GM23338 (cell line): ENCODE results near the gene RAP1GAP2. TPM values are rescaled to one million over a fixed set of nuclear protein-coding genes. Genes with fewer than 3 reads are reported as not detected.

Experiments
- ATAC-seq: fragments of 200-7000 bp; cut with Tn5 transposase; 3 replicates; pipeline ENCODE4 v1.9.1; 2020
- DNase-seq: peaks from one replicate; pipeline ENCODE4 v3.0.0-alpha.2; 2015; ENCODE audit warnings: low spot score
- H2AFZ ChIP-seq: fragments of 200-600 bp; sonication (generic); 2 replicates; pipeline ENCODE4 v1.8.0; 2016; ENCODE audit warnings: antibody characterized with exemption, mild to moderate bottlenecking, moderate library complexity
- H3F3A ChIP-seq: fragments of 200-600 bp; sonication (generic); replicated peaks from 2 replicates; pipeline ENCODE4 v1.8.0; 2017; ENCODE audit warnings: antibody characterized with exemption, mixed run types, low read depth
- H3K27ac ChIP-seq: fragments of 200-600 bp; sonication (generic); 2 replicates; pipeline ENCODE4 v1.6.1; 2016; ENCODE audit warnings: low read depth
- H3K27me3 ChIP-seq: fragments of 200-600 bp; sonication (generic); 2 replicates; pipeline ENCODE4 v1.8.0; 2016; ENCODE audit warnings: mild to moderate bottlenecking, mixed run types, moderate library complexity; ENCODE audit not compliant: insufficient read depth
- H3K36me3 ChIP-seq: fragments of 200-600 bp; sonication (generic); 2 replicates; pipeline ENCODE4 v1.8.0; 2016; ENCODE audit warnings: mild to moderate bottlenecking; ENCODE audit not compliant: insufficient read depth
- H3K4me1 ChIP-seq: fragments of 200-600 bp; sonication (generic); 2 replicates; pipeline ENCODE4 v1.8.0; 2016; ENCODE audit warnings: mild to moderate bottlenecking, moderate library complexity; ENCODE audit not compliant: insufficient read depth
- H3K4me2 ChIP-seq: fragments of 200-600 bp; sonication (generic); 2 replicates; pipeline ENCODE4 v1.7.1; 2017; ENCODE audit warnings: mixed run types
- H3K4me3 ChIP-seq: fragments of 200-600 bp; sonication (generic); 2 replicates; pipeline ENCODE4 v1.6.1; 2016; ENCODE audit warnings: mixed run types
- H3K79me2 ChIP-seq: fragments of 200-600 bp; sonication (generic); replicated peaks from 2 replicates; pipeline ENCODE4 v1.8.0; 2017; ENCODE audit warnings: mild to moderate bottlenecking; ENCODE audit not compliant: insufficient read depth
- H3K9me2 ChIP-seq: fragments of 200-600 bp; sonication (generic); 2 replicates; pipeline ENCODE4 v1.8.0; 2017; ENCODE audit not compliant: insufficient read depth
- H4K20me1 ChIP-seq: fragments of 200-600 bp; sonication (generic); replicated peaks from 2 replicates; pipeline ENCODE4 v1.8.0; 2017; ENCODE audit warnings: mild to moderate bottlenecking; ENCODE audit not compliant: insufficient read depth
- H3K27ac Mint-ChIP-seq: 2 replicates; pipeline ENCODE4 v1.8.0; 2020; ENCODE audit warnings: inconsistent platforms, mild to moderate bottlenecking, moderate library complexity, mixed read lengths
- H3K27me3 Mint-ChIP-seq: 3 replicates; pipeline ENCODE4 v1.8.0; 2022; ENCODE audit warnings: low read depth, mild to moderate bottlenecking, moderate library complexity, mixed read lengths, inconsistent platforms; ENCODE audit not compliant: insufficient read depth, poor library complexity
- H3K36me3 Mint-ChIP-seq: 3 replicates; pipeline ENCODE4 v1.8.0; 2021; ENCODE audit warnings: low read depth, mild to moderate bottlenecking, inconsistent platforms, moderate library complexity, mixed read lengths
- H3K4me1 Mint-ChIP-seq: 3 replicates; pipeline ENCODE4 v1.8.0; 2020; ENCODE audit warnings: mild to moderate bottlenecking, inconsistent platforms, mixed read lengths
- H3K4me3 Mint-ChIP-seq: 3 replicates; pipeline ENCODE4 v1.8.0; 2021; ENCODE audit warnings: moderate library complexity, mild to moderate bottlenecking, inconsistent platforms, mixed read lengths
- H3K9me3 Mint-ChIP-seq: 3 replicates; pipeline ENCODE4 v1.8.0; 2020; ENCODE audit warnings: moderate library complexity, mild to moderate bottlenecking, inconsistent platforms, mixed read lengths
- CREB1 ChIP-seq: fragments of 250-450 bp; sonication (Bioruptor Pico); IDR thresholded peaks from 2 replicates; pipeline ENCODE4 v1.5.0; 2020; ENCODE audit warnings: low read depth, mild to moderate bottlenecking, moderate library complexity
- ETS1 ChIP-seq: IDR thresholded peaks from 2 replicates; pipeline ENCODE4 v1.6.1; 2016; ENCODE audit warnings: antibody characterized with exemption
- EZH2 ChIP-seq: fragments of 200-600 bp; sonication (generic); IDR thresholded peaks from one replicate; pipeline ENCODE4 v1.8.0; 2017; ENCODE audit warnings: antibody characterized with exemption, mild to moderate bottlenecking, low read depth; ENCODE audit not compliant: unreplicated experiment
- EZH2phosphoT487 ChIP-seq: fragments of 200-600 bp; sonication (generic); IDR thresholded peaks from one replicate; pipeline ENCODE4 v1.8.1; 2018; ENCODE audit warnings: antibody characterized with exemption; ENCODE audit not compliant: unreplicated experiment
- JUNB ChIP-seq: IDR thresholded peaks from one replicate; pipeline ENCODE4 v1.6.1; 2016; ENCODE audit warnings: antibody characterized with exemption; ENCODE audit not compliant: unreplicated experiment
- NANOG ChIP-seq: IDR thresholded peaks from 2 replicates; pipeline ENCODE4 v1.6.1; 2016; ENCODE audit warnings: antibody characterized with exemption, borderline replicate concordance
- POLR2AphosphoS5 ChIP-seq: IDR thresholded peaks from 2 replicates; pipeline ENCODE4 v1.6.1; 2016; ENCODE audit warnings: antibody characterized with exemption, low read depth
- STAT1 ChIP-seq: IDR thresholded peaks from one replicate; pipeline ENCODE4 v1.6.1; 2016; ENCODE audit warnings: antibody characterized with exemption; ENCODE audit not compliant: unreplicated experiment
- ZNF114 ChIP-seq: fragments of 250-450 bp; sonication (Bioruptor Pico); IDR thresholded peaks from 2 replicates; pipeline ENCODE4 v1.5.0; 2020; ENCODE audit warnings: mild to moderate bottlenecking, moderate library complexity
- ZNF331 ChIP-seq: fragments of 250-450 bp; sonication (Bioruptor Pico); IDR thresholded peaks from 2 replicates; pipeline ENCODE4 v1.5.0; 2020; ENCODE audit warnings: low read depth, mild to moderate bottlenecking, moderate library complexity
- polyA plus RNA-seq: library from polyadenylated mRNA; unstranded; fragments of >200 nt; fragmentation: Nextera tagmentation; extraction: Ambion mirVana; gene quantifications from 2 replicates; pipeline ENCODE4 v1.2.1, GENCODE V29; 2016
- total RNA-seq: library from RNA; depleted of rRNA; stranded (reverse); fragments of >200 nt; shearing (Covaris generic); gene quantifications from 2 replicates; pipeline ENCODE4 v1.2.3, GENCODE V29; 2014
- TF ChIP-seq, protein P1 (sequence below): fragments of 250-450 bp; sonication (Bioruptor Pico); IDR thresholded peaks from 2 replicates; pipeline ENCODE4 v1.5.0; 2020; ENCODE audit warnings: mild to moderate bottlenecking, moderate library complexity

Gene RAP1GAP2
- total and polyA plus RNA-seq, 2 experiments from 2014 or later = 17.8 to 46.1 TPM

- TF ChIP-seq ZNF331 (no peak), NANOG (no peak), EZH2phosphoT487 (no peak), JUNB (no peak), EZH2 (no peak), ZNF114 (CRISPR knock-in tag) (no peak), POLR2AphosphoS5 (no peak), CREB1 (CRISPR knock-in tag) (no peak)
Observed at GRCh38 chr17:2897605-2898004, 101.4 kb downstream of the RAP1GAP2 start (continued).

- H3K27me3 Mint-ChIP-seq = peaks cover 21% of the 10 kb centered on the region
- H3K27ac Mint-ChIP-seq = no peak overlapping the region
- no peaks in the 10 kb centered on the region for H3K9me3 Mint-ChIP-seq
- TF ChIP-seq STAT1 (no peak), ETS1 (no peak), NANOG (no peak)
- ATAC-seq (peak; percentile 32), DNase-seq (peak; percentile 51)
- Histone ChIP-seq H3K4me1 (peaks cover 16% of the 10 kb centered on the region), H3K9me2 (no peaks in the 10 kb centered on the region), H4K20me1 (peaks cover 44% of the 10 kb centered on the region), H3K4me2 (no peak overlapping the region), H3K27me3 (no peaks in the 10 kb centered on the region), H2AFZ (no peak overlapping the region), H3K27ac (peak overlapping the region; percentile 55; the same call in 1 of the 2 replicates), H3F3A (no peaks in the 10 kb centered on the region), H3K36me3 (no peaks in the 10 kb centered on the region), H3K4me3 (no peak overlapping the region), H3K79me2 (peaks cover 99% of the 10 kb centered on the region)
- no peak overlapping the region; the same call in 2 of the 3 replicates for H3K4me3 Mint-ChIP-seq
- H3K4me1 Mint-ChIP-seq = peaks cover 40% of the 10 kb centered on the region
- peaks cover 11% of the 10 kb centered on the region for H3K36me3 Mint-ChIP-seq
Observed at GRCh38 chr17:2898255-2898926, 102.2 kb downstream of the RAP1GAP2 start.

- no peak overlapping the region for H3K4me3 Mint-ChIP-seq
- 0 out of 2 replicates have a peak overlapping the region, but pooled peaks have one; percentile 39 for H3K27ac ChIP-seq
- H4K20me1 ChIP-seq = peaks cover 52% of the 10 kb centered on the region
- no peak overlapping the region for H3K4me2 ChIP-seq
- no peaks in the 10 kb centered on the region for H3F3A ChIP-seq
- no peaks in the 10 kb centered on the region for H3K27me3 ChIP-seq
- peaks cover 97% of the 10 kb centered on the region for H3K79me2 ChIP-seq
- no peaks in the 10 kb centered on the region for H3K36me3 ChIP-seq
- no peak overlapping the region for H3K27ac Mint-ChIP-seq
- no peak overlapping the region for H2AFZ ChIP-seq
- H3K4me1 Mint-ChIP-seq = peaks cover 41% of the 10 kb centered on the region
- ATAC-seq = no peak
- peaks cover 11% of the 10 kb centered on the region for H3K36me3 Mint-ChIP-seq
- no peak overlapping the region for H3K4me3 ChIP-seq
- H3K4me1 ChIP-seq = peaks cover 22% of the 10 kb centered on the region; the same call in 1 of the 2 replicates
- H3K9me3 Mint-ChIP-seq = no peaks in the 10 kb centered on the region
- DNase-seq = no peak
- H3K9me2 ChIP-seq = no peaks in the 10 kb centered on the region
- H3K27me3 Mint-ChIP-seq = peaks cover 23% of the 10 kb centered on the region
- TF ChIP-seq, protein P1, sequence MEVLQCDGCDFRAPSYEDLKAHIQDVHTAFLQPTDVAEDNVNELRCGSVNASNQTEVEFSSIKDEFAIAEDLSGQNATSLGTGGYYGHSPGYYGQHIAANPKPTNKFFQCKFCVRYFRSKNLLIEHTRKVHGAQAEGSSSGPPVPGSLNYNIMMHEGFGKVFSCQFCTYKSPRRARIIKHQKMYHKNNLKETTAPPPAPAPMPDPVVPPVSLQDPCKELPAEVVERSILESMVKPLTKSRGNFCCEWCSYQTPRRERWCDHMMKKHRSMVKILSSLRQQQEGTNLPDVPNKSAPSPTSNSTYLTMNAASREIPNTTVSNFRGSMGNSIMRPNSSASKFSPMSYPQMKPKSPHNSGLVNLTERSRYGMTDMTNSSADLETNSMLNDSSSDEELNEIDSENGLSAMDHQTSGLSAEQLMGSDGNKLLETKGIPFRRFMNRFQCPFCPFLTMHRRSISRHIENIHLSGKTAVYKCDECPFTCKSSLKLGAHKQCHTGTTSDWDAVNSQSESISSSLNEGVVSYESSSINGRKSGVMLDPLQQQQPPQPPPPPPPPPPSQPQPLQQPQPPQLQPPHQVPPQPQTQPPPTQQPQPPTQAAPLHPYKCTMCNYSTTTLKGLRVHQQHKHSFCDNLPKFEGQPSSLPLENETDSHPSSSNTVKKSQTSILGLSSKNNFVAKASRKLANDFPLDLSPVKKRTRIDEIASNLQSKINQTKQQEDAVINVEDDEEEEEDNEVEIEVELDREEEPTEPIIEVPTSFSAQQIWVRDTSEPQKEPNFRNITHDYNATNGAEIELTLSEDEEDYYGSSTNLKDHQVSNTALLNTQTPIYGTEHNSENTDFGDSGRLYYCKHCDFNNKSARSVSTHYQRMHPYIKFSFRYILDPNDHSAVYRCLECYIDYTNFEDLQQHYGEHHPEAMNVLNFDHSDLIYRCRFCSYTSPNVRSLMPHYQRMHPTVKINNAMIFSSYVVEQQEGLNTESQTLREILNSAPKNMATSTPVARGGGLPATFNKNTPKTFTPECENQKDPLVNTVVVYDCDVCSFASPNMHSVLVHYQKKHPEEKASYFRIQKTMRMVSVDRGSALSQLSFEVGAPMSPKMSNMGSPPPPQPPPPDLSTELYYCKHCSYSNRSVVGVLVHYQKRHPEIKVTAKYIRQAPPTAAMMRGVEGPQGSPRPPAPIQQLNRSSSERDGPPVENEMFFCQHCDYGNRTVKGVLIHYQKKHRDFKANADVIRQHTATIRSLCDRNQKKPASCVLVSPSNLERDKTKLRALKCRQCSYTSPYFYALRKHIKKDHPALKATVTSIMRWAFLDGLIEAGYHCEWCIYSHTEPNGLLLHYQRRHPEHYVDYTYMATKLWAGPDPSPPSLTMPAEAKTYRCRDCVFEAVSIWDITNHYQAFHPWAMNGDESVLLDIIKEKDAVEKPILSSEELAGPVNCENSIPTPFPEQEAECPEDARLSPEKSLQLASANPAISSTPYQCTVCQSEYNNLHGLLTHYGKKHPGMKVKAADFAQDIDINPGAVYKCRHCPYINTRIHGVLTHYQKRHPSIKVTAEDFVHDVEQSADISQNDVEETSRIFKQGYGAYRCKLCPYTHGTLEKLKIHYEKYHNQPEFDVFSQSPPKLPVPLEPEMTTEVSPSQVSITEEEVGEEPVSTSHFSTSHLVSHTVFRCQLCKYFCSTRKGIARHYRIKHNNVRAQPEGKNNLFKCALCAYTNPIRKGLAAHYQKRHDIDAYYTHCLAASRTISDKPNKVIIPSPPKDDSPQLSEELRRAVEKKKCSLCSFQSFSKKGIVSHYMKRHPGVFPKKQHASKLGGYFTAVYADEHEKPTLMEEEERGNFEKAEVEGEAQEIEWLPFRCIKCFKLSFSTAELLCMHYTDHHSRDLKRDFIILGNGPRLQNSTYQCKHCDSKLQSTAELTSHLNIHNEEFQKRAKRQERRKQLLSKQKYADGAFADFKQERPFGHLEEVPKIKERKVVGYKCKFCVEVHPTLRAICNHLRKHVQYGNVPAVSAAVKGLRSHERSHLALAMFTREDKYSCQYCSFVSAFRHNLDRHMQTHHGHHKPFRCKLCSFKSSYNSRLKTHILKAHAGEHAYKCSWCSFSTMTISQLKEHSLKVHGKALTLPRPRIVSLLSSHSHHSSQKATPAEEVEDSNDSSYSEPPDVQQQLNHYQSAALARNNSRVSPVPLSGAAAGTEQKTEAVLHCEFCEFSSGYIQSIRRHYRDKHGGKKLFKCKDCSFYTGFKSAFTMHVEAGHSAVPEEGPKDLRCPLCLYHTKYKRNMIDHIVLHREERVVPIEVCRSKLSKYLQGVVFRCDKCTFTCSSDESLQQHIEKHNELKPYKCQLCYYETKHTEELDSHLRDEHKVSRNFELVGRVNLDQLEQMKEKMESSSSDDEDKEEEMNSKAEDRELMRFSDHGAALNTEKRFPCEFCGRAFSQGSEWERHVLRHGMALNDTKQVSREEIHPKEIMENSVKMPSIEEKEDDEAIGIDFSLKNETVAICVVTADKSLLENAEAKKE (CRISPR knock-in tag) = no peak
- TF ChIP-seq STAT1 (no peak), NANOG (no peak), POLR2AphosphoS5 (no peak), JUNB (no peak)
Observed at GRCh38 chr17:2899906-2900305, 103.7 kb downstream of the RAP1GAP2 start.
